IPS-NIHi11 (cell line): ENCODE measurements around the gene GRXCR1.

Experiments used
- DNase-seq: peaks from one replicate; pipeline ENCODE4 v3.0.0; 2012; ENCODE audit warnings: mixed read lengths, low spot score

Gene GRXCR1

DNA sequence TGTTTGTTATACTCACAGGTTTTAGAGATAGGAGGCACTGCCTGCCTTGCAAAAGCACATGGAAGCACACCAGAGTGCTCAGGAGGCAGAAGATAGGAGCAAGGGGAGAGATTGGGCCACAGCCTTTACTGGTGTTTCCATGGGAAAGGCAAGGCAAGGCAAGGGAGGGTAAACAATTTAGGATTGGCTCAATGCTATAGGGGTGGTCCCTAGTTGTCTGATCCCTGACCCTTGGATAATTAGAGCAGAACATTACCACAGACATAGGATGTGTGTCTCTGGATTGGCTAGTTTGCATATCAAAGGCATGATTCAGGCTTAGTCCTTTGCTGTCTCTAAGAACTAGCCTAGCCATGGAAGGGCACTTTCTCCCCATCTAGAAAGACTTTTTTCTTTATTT lies 36.1 kb downstream of the GRXCR1 start:
- no peak for DNase-seq

DNA sequence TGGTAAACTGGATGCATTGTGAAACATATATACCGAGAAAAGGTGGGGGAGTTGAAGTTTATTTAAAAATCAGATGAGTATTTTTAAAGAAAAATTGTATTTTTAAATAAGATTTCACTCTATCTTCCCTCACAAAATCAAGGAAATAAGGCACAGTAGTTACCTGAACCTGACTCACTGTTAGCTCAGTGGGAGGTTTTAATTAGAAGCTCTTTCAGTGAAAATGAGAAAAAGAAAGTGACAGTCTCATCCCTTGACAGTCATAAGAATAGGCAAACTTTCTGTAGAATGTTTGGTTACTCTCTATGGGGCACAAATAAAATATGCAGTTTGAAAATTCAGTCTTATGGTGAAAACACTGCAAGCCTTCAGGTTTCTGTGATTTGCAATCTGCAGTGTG lies 49.7 kb downstream of the GRXCR1 start:
- DNase-seq, result no peak

- DNase-seq, result no peak
Measured at GRCh38 chr4:42945874-42946273, 53.4 kb downstream of the GRXCR1 start.

GRCh38 chr4:42953321-42953720 lies 60.8 kb downstream of the GRXCR1 start:
- DNase-seq, result no peak

DNA sequence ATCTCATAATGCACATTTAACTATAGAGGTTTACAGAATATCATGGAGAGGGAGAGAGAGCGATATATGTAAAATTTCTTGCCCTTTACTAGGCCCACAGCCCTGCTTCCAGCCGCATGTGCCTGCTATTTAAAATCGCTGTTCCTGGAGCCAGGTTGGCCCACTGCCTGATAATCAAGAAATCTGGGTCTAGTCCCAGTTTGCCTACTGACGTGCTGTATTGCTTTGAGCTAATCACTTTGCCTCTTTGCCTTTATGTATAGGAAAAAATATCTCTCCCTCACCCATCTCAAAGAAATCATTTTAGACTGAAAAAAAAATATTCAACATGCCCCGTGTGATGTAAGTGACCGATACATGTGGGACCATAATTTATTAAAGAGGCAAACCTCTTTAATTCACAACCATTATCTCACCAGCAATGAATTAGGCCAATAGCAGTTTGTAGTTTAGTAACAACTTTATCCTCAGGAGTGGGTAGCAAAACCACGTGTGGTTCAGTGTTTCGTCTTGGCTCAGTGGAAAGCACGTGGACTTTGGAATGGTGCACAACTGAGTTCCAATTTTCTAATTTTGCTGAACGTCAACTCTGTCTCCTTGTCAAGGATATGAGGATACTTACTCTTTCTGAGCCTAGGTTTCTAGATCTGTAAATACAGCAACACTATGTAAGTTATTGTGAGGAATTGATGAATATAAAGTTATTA lies 62.6 kb downstream of the GRXCR1 start:
- DNase-seq, result no peak

DNA sequence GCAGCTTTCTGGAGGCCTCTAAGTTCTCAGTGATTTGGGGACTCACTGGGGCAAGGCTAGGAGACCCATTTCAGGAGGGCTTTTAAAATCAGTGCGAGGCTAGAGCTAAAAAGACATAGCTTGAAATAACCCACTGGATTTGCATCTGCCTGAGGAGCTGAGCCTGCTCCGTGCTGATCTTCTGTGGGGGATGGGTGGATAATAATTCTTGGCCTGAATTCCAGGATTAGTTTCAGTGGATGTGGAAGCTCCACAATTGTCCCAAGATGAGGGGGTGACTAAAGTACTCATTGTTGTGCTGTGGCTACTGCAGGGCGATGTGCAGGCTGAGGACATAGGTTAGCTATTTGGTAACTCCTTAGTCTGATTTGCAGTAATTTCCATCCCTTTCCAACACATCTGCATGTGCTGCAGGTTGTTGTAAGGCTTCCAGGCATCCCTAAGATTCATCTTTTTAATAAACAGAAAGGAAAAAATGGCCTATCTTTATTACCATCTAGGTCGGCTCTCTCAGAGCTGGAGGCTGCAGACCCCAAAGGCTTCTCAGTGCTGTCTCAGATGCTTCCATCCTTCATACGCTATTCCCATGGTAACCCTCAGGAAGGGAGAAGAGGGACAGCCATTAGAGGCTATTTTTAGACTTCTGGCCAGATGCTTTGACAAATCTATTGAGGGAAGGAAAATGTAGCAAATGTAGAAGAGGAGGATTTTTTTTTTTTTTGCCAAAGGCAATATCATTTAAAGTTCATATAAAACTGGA lies 63.4 kb downstream of the GRXCR1 start:
- no peak for DNase-seq

- DNase-seq, result no peak
Measured at GRCh38 chr4:42965326-42965725, 72.8 kb downstream of the GRXCR1 start.

DNA sequence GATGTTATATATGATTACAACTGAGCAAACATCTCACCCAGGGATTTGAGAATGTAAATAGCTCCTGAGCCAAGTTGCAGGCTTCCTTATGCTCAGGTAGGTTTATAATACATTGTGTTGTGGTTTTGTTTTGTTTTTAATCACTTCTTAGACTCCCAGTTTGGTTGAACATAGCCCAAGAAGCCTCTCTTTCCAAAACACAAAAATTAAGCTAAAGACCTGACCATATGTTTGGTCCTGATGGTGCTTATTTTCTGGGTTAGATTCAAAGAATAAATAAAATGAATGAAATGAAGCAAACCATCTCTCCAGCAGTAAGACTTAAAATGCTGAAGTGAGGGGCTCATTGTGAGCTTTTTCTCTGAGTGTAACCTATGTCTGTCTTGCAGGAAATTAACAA lies 93.5 kb downstream of the GRXCR1 start:
- DNase-seq, result no peak

GRCh38 chr4:42995343-42995944 lies 102.9 kb downstream of the GRXCR1 start:
- peak; percentile 59 for DNase-seq

- no peak for DNase-seq
Measured at GRCh38 chr4:43008793-43009192, 116.3 kb downstream of the GRXCR1 start.

DNA sequence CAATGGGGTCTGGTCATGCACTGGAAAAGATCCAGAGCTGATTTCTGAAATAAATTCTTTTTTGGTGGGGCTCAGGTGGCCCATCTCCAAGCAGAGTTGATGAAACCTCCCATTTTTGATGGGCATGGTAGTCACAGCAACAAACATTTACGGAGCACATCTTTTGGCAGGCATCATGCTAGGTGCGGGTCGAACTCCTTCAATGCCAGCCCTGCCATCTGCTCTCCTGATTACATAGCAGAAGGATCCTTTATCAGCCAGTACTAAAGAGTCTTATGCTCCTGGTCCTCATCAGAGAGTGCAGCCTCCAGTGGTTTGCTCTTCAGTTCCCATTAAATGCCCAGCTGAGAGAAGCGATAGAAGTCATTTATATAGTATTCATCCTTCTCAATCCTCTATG lies 121.7 kb downstream of the GRXCR1 start:
- no peak for DNase-seq

DNA sequence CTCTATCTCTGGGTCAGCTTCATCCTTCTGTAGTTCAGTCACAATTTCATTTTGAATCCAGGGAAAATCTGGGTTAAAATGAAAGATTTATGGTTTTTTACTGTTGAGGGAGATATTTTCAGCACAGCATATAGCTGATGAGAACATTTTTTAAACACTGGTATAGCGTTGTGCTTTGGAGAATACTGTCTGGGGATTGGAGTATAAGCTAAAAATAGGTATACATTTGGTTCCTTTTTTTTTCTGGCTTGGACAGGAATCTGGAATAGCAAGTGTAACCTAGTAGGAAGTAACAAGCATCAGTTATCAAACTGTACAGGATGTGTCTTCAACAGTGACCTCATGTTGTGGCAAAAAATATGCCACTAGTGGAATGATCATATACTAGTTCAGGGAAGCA lies 149.1 kb downstream of the GRXCR1 start:
- no peak for DNase-seq

DNA sequence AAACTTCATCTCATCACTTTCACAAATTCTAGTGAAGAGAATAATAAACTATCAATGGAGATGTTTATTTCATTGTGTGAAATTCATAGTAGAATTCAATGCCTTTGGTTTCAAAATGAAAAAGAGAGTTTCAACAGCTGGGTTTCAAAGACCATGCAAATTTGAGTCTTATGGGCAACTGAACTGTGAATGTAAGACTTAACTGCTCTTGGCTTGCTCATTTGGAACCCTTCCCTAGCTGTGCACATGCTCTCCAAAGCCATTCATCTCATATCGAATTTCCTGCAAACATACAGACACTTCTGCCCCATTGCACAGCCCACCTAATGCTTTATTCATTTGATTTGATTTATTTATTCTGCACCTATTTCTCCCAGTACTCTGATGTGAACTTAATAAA lies 154.5 kb downstream of the GRXCR1 start:
- DNase-seq, result no peak

DNA sequence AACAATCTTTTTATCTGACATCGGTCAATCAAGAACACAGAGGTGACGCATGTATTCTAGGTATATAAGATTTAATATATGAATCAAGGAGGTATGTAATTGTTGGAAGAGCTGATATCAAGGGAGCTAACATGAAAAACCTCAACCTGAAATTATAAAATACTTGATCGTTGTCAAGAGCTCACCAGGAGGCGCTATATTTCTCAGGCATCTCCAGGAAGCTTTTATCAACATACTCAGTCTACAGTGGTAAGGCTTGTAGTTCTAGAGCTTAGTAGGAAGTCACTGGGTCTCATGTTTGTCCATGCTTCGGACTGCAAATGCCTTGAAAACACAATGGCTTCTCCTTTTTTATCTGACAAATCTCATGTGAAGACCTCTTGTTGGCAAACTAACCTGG lies 156.1 kb downstream of the GRXCR1 start:
- DNase-seq, result peak; percentile 5

GRCh38 chr4:43049326-43049725 lies 156.8 kb downstream of the GRXCR1 start:
- no peak for DNase-seq

DNA sequence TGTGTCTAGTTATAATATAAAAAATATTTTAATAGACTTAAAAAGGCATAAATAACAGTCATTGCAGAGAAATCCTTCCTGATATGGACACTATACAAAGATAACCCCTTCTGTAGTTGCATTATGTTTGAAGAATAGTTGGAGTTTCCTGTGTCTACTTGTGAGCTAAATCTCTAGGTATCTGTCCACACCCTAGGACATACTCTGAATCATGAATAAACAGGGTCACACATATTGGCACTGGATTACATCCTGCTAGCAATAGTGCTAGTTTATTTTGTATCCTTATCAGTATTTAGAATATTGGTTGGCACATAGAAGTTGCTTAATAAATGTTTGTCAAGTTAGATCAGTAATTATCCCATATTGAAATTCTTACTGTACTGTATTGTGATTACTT lies 173.9 kb downstream of the GRXCR1 start:
- no peak for DNase-seq

DNA sequence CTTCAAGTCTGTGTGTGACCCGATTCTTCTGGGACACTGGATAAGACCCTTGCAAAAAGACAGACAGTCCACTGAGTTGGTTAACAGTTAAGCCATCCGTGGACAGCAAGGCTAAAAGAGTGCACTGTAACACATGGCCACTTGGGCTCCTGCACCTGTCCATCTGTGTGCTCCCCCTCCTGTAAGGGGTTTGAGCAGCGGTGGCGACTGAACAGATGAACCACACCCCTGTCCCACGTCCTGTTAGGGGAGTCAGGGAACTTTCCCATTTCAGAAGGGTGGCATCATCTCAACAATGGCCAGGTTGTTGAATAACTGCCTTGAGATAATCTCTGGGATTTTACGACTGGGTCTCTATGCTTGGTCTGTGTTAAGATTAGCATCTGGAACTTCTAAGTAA lies 178.6 kb downstream of the GRXCR1 start:
- DNase-seq, result no peak
